GM19463 (cell line): ENCODE data around the gene CCDC167.
"Not testable (repeated sequence)": the region's sequence is repeated elsewhere in the genome, so short reads cannot be mapped to it uniquely, and the experiment has no call there.

Experiments
- ATAC-seq: cut with Tn5 transposase; IDR thresholded peaks from one replicate; pipeline ENCODE4 v1.9.1; 2021; ENCODE audit warnings: mild to moderate bottlenecking, moderate library complexity; ENCODE audit not compliant: unreplicated experiment

The CCDC167 gene

DNA sequence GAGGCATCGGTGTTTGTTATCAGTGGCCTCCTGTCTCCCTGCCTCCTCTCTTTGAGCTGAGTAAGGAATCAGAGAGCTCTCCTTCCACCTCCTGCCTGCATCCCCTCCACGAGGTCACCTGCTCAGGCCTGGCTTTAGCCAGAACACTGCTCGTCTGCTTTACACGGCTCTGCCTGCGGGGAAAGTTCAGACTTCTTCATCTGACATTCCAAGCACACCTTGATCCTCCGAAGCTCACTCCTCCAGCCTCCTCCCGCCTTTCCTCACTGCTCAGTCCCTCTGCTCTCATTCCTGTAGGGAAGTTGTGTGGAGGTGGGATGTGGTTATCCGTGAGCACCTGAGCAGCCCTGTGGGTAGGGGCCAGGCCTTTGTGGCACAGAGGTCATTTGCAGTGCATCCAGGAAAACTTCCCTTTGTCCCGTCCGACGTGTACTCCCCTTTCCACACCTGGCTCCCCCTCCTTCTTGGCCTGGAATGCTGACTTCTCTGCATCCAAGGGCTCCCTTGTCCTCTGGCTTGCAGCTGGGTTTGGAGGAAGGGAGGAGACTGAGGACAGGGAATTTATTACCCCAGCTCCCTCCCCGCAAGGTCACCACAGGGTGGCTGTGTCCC is 12.8 kb upstream of the CCDC167 start:
- ATAC-seq = no peak

DNA sequence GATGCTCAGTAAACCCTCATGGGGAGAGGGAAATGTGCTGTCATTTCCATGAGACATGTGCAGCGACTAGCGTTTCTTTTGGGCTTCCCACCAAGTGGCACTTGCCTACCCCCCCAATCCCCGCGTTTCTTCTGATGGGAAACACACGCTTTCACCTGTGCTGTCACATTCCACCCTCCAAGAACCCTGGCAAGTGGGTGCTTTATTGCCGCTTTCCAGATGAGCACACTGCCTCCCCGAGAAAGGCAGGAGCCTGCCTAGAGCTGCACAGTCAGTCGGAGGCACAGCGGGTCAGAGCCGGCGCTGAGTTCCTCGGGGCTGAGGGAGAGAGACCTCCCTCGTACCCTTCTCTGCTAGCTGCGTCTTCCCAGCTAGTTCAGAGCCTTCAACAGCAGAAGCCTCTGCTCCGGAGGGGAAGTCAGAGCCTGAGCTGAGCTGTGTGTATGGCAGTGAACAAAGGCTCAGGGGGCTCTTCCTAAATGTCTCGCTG is 12.3 kb upstream of the CCDC167 start:
- ATAC-seq = no peak

DNA sequence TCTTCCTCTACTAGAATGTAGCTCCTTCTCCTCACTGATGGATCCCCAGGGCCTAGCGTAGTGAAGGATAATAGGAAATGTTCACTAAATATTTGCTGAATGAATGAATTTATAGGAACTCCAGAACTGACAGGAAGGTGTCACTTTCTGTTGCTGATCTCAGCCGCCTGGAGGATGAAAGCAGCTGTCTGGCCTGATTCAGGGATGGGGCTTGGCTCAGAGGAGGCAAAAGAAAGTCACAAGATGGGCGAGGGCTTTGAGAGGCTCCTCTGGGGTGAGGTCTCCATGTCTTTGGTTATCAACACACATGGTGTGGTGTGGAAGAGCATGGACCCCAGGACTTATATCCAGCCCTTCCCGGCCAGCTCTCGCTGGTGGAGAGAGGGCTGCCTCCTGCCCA is 11.5 kb upstream of the CCDC167 start:
- ATAC-seq = no peak

DNA sequence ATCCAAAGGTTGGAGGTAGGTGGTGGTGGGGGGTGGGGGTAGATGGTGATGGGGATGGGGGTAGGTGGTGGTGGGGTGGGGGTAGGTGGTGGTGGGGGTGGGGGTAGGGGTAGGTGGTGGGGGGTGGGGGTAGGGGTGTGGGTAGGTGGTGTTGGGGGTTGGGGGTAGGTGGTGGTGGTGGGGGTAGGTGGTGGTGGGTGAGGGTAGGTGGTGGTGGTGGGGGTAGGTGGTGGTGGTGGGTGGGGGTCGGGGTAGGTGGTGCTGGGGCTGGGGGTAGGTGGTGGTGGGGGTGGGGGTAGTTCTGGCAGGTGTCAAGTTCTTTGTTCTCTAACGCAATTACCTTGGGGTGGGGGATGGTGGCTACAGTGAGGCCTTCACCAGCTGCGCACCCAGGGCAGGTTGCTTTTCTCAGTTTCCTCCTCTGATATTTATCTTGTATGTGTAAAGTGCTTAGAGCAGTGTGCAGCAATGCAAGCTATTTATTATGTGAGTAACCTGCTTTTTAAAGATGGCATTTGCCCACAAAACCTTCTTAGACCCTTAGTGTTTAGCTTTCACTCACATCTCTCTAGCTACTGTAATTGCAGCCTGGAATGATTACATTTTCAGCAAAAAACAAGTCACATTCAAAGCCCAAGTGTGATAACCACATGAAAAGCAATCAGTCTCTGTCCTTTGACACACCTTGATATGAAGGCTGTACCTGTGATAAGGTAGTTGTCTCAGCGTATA is 8.2 kb upstream of the CCDC167 start:
- ATAC-seq = no peak

DNA sequence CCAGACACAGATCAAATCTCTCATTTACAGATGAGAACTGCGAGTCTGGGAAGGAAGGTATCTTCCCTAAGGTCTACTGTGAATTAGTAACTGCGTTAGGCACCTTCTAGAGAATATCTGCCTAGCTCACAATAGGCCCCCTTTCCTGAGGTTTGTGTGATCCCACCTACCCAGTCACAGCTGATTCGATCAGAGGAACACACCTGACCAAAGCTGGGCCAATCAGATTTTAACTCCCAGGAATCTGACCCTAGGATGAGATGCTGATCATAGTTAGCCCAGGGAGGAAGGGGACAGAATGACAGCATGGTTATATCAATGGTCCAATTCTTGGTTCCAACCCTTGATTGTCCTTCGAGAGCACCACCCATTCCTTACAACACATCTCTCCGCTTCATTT is 7.4 kb upstream of the CCDC167 start:
- ATAC-seq = no peak

DNA sequence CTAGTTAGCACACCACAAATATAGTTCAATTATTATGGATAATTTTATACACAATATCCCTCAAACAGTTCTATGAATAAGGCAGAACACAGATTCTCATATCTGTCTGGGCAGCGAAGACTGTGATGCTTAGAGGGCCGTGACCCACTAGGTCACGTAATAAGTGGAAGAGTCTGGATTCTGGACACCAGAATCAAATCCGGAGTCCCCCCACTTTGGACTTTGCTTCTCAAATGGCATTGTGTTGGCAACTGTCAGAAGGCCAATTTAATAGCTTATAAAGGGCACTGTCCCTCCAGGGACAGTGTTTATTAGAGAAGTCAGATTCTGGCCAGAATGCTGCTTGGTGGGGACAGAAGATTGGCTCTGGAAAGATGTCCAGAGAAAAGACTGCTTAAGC is 6.8 kb upstream of the CCDC167 start:
- ATAC-seq = no peak

DNA sequence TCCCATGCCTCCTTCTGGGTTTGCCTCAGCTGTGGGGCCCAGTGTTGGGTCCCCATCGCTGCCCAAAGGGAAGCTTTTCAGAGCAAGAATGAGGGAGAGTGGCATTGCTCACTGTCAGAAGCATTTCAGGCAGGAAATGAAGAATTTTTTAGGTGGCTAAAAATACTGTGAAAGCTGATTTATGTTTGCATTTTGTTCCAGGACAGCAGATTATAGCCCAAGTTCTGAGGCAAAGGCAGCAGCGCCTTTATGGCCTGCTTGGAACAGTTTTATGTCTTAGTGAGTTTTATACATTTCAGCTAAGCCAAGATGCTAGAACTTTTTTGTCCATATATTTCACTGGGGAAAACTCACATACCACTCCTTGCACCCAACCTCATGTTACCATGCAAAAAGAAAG is 4.3 kb upstream of the CCDC167 start:
- ATAC-seq = no peak

DNA sequence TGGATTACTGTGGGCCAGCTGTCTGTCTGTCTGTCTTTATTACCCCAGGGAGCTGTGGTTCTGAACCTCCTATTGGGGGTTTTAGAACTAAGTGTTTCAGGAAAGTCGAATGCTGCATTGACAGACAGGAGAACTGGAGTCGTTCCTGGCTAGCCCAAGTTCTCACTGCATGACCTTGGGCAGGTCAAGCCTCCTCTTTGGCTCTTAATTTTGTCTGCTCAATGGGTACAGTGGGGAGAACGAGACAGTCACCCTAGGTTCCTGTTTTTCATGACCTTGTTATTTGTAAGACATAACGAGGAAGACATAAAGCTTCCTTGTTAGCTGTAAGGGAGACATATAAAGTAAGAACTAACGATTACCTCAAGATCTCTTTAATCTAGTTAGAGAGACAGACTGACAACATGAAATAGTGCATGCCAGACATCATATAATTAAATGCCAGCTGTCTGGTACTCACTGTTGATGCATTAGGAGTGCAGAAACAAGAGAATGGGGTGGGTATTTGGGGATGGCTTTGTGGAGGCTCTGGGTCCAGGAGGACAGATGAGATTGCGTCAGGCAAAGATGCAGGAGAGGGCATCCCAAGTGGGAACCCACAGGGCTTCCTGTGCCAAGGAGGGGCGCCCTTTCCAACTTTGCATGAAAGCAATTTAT is 3.7 kb upstream of the CCDC167 start:
- no peak for ATAC-seq

DNA sequence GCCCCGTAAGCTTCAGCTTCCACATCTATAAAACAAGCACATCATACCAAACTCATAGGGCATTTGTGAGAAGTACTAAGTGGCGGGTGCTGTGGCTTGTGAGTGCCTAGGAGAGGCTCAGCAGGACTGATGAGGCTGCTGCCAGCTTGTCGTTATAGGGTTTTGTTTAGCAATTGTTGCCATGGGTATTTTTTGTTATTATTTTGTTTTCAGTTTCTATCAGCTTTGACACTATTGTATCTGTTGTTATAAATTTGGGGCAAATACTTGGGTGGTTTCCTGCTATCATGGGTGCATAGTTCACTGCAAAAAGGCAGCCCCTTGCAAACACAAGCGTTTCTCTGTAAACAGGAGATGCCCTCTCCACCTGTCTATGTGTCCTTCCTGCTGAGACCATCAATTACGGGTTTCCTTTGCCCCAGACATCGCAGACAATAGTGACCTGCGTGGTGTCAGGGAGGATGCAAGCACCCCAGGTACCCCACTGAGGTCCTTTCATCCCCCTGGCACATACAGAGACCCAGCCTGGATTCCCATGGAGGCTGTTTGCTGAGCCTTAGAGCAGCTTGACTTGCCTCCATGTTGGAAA is 3.1 kb upstream of the CCDC167 start:
- no peak for ATAC-seq

DNA sequence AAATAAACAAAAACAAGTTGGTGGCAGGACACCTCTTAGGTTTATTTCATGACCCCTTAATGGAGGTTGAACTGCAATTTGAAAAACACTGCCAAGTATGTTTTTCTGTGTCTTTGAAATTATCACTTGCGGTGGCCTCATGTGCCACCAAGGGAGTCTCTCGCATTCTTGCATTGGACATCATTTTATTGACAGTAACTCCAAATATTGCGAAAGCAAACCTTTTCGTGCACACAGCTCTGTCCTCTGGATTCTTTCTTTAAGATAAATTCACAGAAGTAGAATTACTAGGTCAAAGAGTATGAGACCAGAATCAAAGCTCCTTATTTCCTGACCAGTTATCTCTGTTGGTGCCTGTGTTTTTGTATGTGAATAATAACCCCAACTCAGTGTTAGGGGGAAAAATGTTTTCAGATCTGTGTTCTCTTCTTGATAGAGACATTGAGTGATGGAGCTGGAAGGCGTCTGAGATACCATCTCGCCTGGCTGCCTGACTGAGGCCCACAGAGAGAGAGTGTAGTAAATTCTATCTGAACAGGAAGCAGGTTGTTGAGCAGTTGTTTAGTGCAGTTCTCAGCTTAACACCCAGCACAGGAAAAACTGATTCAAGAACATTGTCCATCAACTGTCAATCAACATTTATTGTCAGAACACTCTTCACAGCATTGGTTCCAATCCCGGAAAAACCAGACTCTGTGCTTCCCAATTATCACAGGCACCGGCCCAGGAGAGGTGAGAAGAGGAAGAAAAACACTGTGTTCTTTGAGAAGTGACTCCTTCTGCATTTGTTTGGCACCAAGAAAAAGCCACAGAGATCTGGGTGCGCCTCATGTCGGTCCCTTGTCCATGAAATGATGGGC is 2.2 kb upstream of the CCDC167 start:
- no peak for ATAC-seq

DNA sequence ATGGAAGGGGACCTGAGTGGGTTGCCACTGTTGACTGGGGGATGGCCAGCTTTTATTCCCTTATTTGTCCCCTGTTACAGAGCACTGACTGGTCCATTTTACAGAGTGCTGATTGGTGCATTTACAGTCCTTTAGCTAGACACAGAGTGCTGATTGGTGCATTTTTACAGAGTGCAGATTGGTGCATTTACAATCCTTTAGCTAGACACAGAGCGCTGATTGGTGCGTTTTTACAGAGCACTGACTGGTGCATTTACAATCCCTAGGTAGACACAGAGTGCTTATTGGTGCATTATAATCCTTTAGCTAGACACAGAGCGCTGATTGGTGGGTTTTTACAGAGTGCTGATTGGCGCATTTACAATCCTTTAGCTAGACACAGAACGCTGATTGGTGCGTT is 1.2 kb upstream of the CCDC167 start:
- ATAC-seq = not testable (repeated sequence)

DNA sequence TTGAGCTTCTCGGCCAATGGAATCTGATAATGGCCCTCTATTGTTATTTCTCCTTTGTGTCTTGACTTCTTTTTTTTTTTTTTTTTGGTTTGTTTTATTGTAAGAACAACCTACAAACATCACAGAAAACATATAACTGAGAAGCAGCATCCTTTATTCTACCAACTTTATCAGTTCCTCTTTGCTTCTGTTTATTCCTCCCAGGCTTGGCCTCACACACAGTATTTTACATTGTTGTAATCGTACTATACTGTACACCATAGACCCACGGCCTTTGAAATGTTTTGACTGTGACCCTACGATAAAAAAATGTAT is 558 bp upstream of the CCDC167 start:
- ATAC-seq = no peak

DNA sequence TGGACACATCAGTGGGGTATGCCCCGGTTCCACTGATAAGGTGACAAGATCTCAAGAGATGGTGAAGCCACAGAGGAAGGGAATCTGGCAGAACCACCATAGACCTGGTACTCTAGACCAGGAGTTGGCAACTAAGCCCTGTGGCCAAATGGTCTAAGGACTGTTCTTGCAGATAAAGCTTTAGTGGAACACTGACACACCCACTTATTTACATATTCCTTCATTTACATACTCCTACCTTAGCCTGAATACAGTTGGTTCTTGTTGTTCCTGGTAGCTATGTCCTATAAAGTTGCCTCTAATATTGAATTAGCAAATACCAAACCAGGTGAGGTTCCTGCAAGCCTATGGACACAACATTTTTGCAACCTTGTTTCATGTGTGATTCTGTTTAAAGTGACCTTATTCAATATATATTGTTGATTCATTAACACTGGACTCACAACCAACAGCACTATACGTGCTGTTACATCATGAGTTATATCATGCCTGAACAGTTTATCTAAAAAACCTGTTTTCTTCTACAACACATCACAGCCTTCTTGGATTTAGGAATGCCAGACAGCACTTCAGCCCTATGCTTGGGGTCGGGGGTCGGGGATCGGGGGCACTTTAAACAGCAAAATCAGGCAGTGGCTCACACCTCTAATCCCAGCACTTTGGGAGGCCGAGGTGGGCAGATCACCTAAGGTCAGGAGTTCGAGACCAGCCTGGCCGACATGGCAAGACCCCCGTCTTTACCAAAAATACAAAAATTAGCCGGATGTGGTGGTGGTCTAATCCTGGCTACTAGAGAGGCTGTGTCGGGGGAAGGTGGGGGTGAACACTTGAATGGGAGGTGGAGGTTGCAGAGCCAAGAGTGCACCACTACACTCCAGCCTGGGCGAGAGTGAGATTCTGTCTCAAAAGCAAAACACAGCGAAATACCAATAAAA is 2.5 kb downstream of the CCDC167 start:
- no peak for ATAC-seq

DNA sequence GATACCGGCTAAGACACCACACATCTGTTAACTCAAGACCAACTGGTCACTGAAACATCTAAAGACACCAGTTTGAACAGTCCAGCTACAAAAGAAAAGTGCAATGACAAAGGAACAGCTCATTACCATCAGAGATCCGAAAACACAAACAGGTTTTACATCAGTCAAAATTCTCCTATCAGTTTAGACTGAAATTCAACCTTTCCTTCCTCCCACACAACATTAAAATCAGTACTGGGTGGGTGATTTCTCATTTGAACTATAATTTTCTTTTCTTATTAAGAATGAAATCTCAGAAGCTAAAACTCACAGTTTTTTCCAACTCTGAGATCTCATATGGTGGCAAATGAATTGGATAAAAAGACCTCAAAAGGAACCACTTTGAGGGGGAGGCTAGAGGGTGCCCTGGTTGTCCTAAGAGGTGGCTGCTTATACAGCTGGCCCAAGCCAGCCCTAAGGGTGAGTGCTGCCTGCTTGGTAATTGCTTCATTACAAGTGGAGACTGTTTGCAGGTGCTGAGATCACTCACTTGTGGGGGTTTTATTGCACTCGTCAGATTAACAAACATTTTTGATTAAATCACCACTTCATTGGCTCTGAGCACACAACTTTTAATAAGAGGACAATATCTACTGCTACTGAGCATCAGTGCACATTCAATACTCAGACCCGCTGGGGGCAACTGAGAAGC is 4.3 kb downstream of the CCDC167 start:
- no peak for ATAC-seq

DNA sequence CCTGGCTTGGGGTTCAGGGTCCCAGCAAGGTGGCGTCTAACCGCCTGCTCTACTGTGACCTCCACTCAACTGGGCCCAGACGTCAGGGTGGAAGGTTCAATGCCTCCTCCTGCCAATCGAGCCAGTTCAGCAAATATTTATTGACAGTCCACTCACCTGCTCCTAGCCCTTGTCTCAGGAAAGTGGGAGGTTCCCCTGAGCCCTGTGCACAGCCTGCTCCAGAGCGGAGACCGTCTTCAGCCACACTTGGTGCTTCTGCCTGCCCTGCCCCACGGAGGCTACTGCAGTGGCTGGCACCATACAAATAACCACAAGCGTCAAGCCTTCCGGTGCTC is 6.1 kb downstream of the CCDC167 start:
- no peak for ATAC-seq

DNA sequence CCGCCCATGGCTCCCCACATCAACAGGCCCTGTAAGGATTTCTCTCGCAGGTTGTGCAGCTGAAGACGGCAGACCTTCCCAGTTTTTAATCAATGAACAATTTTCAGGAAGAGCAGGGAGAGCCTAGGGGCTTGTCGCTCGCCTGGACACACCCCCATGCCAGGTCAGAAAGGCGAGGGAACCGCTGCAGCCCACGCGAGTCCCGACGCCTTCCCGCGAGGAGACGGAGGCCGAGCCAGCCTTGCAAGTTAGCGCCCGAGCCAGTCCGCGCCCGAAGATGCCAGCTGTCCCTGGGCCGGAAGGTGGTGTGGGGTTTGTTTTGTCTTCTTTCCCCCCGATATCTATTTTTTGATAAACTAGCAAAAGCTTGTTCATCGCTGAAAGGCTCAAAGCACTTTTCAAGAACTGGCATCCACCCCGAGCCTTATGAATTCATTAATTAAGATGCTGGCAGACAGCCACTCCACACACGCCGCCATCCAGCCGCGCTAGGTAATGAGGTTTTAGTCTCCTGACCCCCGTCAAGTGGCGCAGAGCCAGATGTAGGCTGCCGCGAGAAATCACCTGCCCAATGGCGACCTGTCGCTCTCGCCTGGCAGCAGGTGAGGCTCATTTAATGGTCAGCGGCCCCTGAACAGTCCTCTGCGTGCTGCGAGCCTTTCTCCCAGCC is 6.6 kb downstream of the CCDC167 start:
- ATAC-seq = no peak

DNA sequence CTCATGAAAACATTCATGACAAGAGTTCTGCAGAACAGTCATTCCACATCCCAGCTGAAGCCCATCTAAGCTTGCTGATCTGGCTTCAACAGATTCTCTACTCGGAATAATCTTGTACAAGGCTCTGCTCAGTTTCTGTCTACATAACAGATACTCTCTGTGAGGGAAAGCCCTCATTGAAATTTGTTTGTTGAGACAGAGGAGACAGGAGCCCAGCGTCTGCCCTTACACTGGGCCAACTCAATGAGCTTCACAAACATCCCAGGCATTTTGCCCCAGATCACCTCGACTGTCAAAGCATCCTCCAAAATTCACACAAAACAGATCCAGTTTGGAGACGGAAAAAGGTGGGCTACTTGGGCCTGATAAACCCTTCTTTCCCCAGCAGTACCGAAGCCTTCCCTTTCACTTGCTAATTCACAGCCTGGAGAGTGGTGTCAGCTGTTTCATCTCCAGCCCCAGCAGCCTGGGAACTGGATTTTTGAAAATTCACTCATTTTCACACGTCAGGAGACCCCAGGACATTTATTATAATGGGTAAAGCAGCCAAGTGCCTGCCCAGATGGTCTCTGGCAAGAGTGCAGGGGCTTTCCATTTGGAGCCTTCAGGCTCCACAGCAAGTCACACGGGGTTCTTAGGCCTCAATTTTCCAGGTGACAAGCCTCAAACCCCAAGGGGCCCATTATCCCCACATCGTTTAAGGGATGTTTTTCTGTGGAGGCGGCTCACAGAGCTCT is 7.3 kb downstream of the CCDC167 start:
- no peak for ATAC-seq

DNA sequence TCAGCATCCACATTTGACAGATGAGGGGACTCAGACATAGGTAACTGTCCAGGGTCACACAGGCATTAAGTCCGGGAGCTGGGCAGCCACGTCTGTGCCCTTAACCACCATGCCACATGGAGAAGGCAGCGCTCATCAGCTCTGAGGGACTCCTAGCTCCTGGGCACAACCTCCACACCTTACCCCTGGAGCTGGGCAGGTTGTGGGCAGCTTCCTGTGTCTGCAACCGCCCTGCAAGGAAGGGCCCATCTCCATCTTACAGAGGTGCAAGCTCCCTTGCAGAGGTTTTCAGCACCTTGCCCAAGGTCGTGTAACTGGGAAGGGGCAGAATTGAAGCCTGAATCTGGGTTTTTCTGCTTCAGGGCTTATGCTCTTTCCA is 7.9 kb downstream of the CCDC167 start:
- ATAC-seq = no peak
